Esophagus squamous epithelium (tissue), 5 donors: ENCODE data around the gene CTH. TPM values are rescaled to one million over a fixed set of nuclear protein-coding genes. Genes with fewer than 3 reads are reported as not detected.

Experiments
- DNase-seq: peaks from one replicate; lab custom pipeline; 2025; lab: John Stamatoyannopoulos, UW
- H3K27ac ChIP-seq, 4 donors: fragments of 200-600 bp; sonication (generic); one replicate each; pipeline ENCODE4 v1.5.1; 2016 to 2019; ENCODE audit warnings: mild to moderate bottlenecking in 1 of 4
- H3K27me3 ChIP-seq, 4 donors: fragments of 200-600 bp; sonication (generic); 1 replicate in 3 of 4; 2 replicates in 1 of 4; pipeline versions ENCODE4 v1.5.1 to v1.6.0; 2017 to 2021; ENCODE audit warnings: antibody characterized with exemption in 1 of 4
- H3K36me3 ChIP-seq, 3 donors: fragments of 200-600 bp; sonication (generic); one replicate each; pipeline ENCODE4 v1.5.1; 2016 to 2019
- H3K4me1 ChIP-seq, 3 donors: fragments of 200-600 bp; sonication (generic); one replicate each; pipeline ENCODE4 v1.5.1; 2017 to 2019
- H3K4me3 ChIP-seq, 4 donors: fragments of 200-600 bp; sonication (generic); 1 replicate in 3 of 4; 2 replicates in 1 of 4; pipeline ENCODE4 v1.5.1; 2016 to 2019; ENCODE audit warnings: mild to moderate bottlenecking in 2 of 4, moderate library complexity in 1 of 4
- H3K9me3 ChIP-seq, 3 donors: fragments of 200-600 bp; sonication (generic); one replicate each; pipeline ENCODE4 v1.5.1; 2016 to 2019
- CTCF ChIP-seq, 6 experiments: fragments of 450-650 bp in 4 of 6; fragments of 200-600 bp in 2 of 6; sonication (generic) in 2 of 6; IDR thresholded peaks; one replicate each; pipeline ENCODE4 v1.5.1; 2016 to 2019; ENCODE audit warnings: antibody characterized with exemption in 6 of 6, mild to moderate bottlenecking in 4 of 6, moderate library complexity in 4 of 6
- POLR2A ChIP-seq, 4 donors: fragments of 450-650 bp; IDR thresholded peaks; one replicate each; pipeline ENCODE4 v1.6.1; 2017; ENCODE audit warnings: antibody characterized with exemption in 4 of 4, mild to moderate bottlenecking in 4 of 4, moderate library complexity in 3 of 4
- WGBS, 2 donors: methylation state at CpG; one replicate each; pipeline ENCODE4 v1.1.5; 2018; 5-methylcytosine and 5-hydroxymethylcytosine counted together
- intact Hi-C: fragments of 100-400 bp; cut with DNase I; formaldehyde crosslinking; loops from one replicate; pipeline ENCODE4 v1.15.0; 2022
- total RNA-seq, 4 donors: library from RNA; depleted of rRNA; stranded (reverse); fragments of >200 nt; gene quantifications; one replicate each; pipeline ENCODE4 v1.1.0, GENCODE V29; 2016
- donor health status: DM: yes; HTN: yes; CAD: no.

Gene CTH
- total RNA-seq, 4 donors from 2014 or later: 0.41 to 3.2 (median 1.1) TPM

- 47 to 53% methylated on average over 7 of the region's 7 CpGs for WGBS, 2 donors
- no peak for TF ChIP-seq CTCF (IDR thresholded peaks at IDR 0.05)
- TF ChIP-seq POLR2A (IDR thresholded peaks at IDR 0.05): no peak
Observed at GRCh38 chr1:70426154-70427131, 15.4 kb downstream of the CTH start.

GRCh38 chr1:70427976-70428375, 16.9 kb downstream of the CTH start:
- Histone ChIP-seq H3K36me3 (peaks cover 0 to 30% (median 0%) of the 10 kb centered on the region in 3 donors), H3K9me3 (no peaks in the 10 kb centered on the region), H3K4me3 (no peak overlapping the region), H3K27ac (no peak overlapping the region), H3K27me3 (no peaks in the 10 kb centered on the region), H3K4me1 (peaks cover 0 to 10% (median 0%) of the 10 kb centered on the region in 3 donors)
- TF ChIP-seq POLR2A (IDR thresholded peaks at IDR 0.05): no peak
- no peak for TF ChIP-seq CTCF (IDR thresholded peaks at IDR 0.05)
- DNase-seq: no peak
- WGBS, 2 donors: 80 to 85% methylated on average over 1 of the region's 3 CpGs
- intact Hi-C loops: no loop called here

More at GRCh38 chr1:70426154-70427131, 15.4 kb downstream of the CTH start:
- no peak for DNase-seq
- Histone ChIP-seq H3K4me1 (peaks cover 0 to 10% (median 0%) of the 10 kb centered on the region in 3 donors), H3K36me3 (peaks cover 0 to 24% (median 0%) of the 10 kb centered on the region in 3 donors), H3K9me3 (no peaks in the 10 kb centered on the region), H3K4me3 (no peak overlapping the region), H3K27ac (no peak overlapping the region), H3K27me3 (no peaks in the 10 kb centered on the region)
- intact Hi-C loops: no loop called here

- Histone ChIP-seq H3K27ac (no peak overlapping the region), H3K4me3 (no peak overlapping the region), H3K4me1 (peaks cover 0 to 10% (median 0%) of the 10 kb centered on the region in 3 donors), H3K27me3 (no peaks in the 10 kb centered on the region), H3K9me3 (no peaks in the 10 kb centered on the region), H3K36me3 (peaks cover 0 to 38% (median 0%) of the 10 kb centered on the region in 3 donors)
- 55 to 62% methylated on average over 2 of the region's 2 CpGs for WGBS, 2 donors
- intact Hi-C loops: no loop called here
- DNase-seq: no peak
- no peak for TF ChIP-seq POLR2A (IDR thresholded peaks at IDR 0.05)
- TF ChIP-seq CTCF (IDR thresholded peaks at IDR 0.05): no peak
Observed at GRCh38 chr1:70429219-70429618, 18.2 kb downstream of the CTH start.

GRCh38 chr1:70429757-70430156, 18.7 kb downstream of the CTH start:
- intact Hi-C loops: no loop called here
- H3K36me3 ChIP-seq: peaks cover 0 to 39% (median 0%) of the 10 kb centered on the region in 3 donors
- no peaks in the 10 kb centered on the region for H3K27me3 ChIP-seq
- H3K27ac ChIP-seq: no peak overlapping the region
- H3K9me3 ChIP-seq: no peaks in the 10 kb centered on the region
- peaks cover 0 to 10% (median 0%) of the 10 kb centered on the region in 3 donors for H3K4me1 ChIP-seq
- no peak overlapping the region for H3K4me3 ChIP-seq
- TF ChIP-seq CTCF (IDR thresholded peaks at IDR 0.05): no peak
- TF ChIP-seq POLR2A (IDR thresholded peaks at IDR 0.05): no peak
- no peak for DNase-seq
- WGBS, 2 donors: 44 to 84% methylated on average over 1 of the region's 1 CpG

- no peak for TF ChIP-seq CTCF (IDR thresholded peaks at IDR 0.05)
- TF ChIP-seq POLR2A (IDR thresholded peaks at IDR 0.05): no peak
- H3K4me3 ChIP-seq: no peak overlapping the region
- H3K36me3 ChIP-seq: peaks cover 0 to 42% (median 0%) of the 10 kb centered on the region in 3 donors
- H3K27ac ChIP-seq: no peak overlapping the region
- 86 to 91% methylated on average over 2 of the region's 2 CpGs for WGBS, 2 donors
- intact Hi-C loops: no loop called here
- no peaks in the 10 kb centered on the region for H3K27me3 ChIP-seq
- H3K4me1 ChIP-seq: peaks cover 0 to 10% (median 0%) of the 10 kb centered on the region in 3 donors
- H3K9me3 ChIP-seq: no peaks in the 10 kb centered on the region
- no peak for DNase-seq
Observed at GRCh38 chr1:70431317-70431716, 20.2 kb downstream of the CTH start.
